ENCODE results near the gene C1QL4.
A peak's percentile ranks its signal among the peaks of the same experiment; 100 is the strongest.
"Not testable (repeated sequence)": the region's sequence is repeated elsewhere in the genome, so short reads cannot be mapped to it uniquely, and the experiment has no call there.

Gene C1QL4

GRCh38 chr12:49336645-49337584 is at the start of gene C1QL4:
TSS of gene C1QL4 (minus strand) at chr12:49337188. CDS start at chr12:49336477, 711 bp downstream.
- DNase-seq, result peak; percentile 78

DNA sequence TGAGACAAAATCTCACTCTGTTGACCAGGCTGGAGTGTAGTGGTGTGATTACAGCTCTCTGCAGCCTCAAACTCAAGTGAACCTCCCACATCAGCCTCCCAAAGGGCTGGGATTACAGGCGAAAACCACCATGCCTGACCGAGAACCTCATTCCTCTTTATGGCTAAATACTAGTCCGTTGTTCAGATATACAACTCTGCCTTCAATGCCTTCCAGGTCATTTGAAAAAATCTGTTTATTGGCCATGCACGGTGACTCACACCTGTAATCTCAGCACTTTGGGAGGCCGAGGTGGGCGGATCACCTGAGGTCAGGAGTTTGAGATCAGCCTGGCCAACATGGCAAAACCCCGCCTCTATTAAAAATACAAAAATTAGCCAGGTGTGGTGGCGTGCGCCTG is 43.2 kb upstream of the C1QL4 start:
- DNase-seq, result not testable (repeated sequence)

DNA sequence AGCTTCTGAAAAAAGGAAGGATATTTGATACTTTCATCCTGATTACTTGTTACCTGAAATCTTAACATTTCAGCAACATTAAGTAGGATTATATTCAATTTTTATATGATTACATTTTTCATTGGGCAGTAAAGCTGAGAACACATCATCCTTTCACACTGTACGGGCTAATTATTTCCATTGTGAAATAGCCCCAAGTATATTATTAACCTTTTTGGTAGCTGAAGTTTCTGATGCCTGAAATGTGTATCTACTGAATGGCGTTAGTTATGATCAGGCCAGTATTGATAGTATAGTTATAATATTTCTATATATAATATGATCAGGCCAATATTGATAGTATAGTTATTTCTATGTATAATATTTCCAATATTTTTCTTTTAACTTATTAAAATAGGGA is 40.4 kb upstream of the C1QL4 start:
- DNase-seq, result no peak

DNA sequence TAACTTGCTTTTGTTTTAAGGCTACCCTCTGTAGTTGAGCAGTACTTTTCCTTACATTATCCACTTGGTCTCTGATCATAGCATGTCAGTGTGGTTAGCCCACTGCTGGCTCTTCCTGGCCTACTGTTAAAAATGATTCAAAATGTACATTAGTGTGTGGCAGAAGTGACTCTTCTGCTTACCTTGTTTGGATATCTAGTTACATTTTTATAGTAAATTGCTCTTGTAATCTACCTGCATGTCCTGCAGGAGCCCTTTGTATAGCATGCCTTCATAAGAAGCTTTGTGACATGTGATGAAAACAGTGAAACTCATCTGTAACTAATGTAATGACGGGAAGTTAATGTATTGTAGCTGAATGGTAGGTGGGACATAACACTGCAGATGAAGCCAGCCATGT is 38.4 kb upstream of the C1QL4 start:
- no peak for DNase-seq

DNA sequence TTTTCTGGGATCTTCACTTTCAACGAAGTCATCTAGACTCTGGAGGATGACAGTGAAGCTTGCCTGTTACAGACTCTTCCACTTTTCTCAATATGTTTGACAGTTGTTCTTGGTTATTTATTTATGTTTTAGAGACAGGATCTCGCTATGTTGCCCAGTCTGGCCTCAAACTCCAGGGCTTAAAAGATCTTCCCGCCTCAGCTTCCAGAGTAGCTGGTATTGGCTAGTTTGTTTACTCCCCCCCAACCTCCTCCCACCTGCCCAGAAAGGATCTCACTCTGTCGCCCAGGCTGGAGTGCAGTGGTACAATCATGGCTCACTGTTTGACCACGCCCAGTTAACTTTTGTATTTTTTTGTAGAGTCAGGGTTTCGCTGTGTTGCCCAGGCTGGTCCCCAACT is 33.6 kb upstream of the C1QL4 start:
- no peak for DNase-seq

- no peak for DNase-seq
Measured at GRCh38 chr12:49369411-49370145, 32.6 kb upstream of the C1QL4 start.

DNA sequence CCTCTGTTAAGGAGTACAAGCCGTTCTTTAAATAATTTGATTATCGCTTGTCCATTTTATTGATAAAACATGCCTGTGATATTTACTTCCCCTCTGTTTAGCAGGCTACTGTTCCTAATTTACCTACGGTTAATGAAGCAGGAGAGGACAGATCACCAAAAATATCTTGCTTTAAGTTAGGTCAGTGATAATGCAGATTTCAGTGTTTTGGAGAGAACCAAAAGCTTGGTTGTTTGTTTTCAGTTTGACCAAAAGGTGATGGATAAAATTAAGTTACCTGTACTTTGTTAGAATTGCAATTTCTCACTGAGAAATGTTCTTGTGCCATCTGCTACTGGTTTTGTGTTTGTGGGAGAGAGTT is 31.2 kb upstream of the C1QL4 start:
- no peak for DNase-seq

DNA sequence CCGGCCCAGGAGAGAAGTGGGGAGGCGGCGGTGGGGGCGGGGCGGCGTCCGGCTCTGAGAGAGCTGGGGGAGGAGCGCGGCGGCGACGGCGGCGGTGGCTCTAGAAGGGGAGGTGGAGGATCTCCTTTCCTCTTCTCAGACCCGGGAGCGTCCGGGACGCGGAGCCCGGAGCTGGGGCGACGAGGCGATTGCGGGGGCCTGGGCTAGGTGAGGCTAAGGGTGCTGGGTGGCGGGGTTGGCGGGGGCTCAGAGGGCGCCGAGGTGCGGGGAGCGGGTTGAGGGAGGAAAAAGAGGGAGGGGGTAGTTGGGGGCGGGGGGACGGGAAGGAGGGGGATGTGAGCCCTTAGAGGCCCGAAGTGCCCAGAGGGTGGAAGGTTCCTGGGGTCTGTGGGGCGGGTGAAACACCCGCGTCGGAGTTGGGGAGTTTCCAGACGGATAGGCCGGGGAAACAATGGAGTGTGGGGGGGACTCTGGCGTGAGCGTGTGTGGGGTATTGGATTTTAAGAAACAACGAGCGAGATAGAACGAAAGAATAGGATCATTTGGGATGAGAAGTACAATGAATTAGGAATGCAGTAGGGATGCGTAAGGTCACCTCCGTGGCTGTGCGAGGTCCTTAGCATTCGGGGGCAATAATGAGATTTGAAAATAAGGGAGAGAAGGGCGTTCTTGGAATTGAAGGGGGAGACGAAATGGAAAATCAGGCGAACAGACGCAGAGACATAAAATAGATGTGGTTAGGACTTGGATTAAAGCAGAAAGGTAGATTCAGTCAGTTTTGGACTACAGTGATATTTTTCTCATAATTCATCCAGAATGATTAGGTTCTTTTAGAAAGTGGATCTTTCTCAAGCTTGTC is 30.6 kb upstream of the C1QL4 start, which contains the start of gene SPATS2:
TSS of gene SPATS2 (plus strand) at position 82 of the 859 bp plus-strand sequence. CDS start 93,551 bp downstream, outside the sequence.
- DNase-seq, result no peak

GRCh38 chr12:49366652-49367380 is 29.8 kb upstream of the C1QL4 start:
- peak; percentile 88 for DNase-seq

GRCh38 chr12:49366096-49366651 is 29.2 kb upstream of the C1QL4 start:
- DNase-seq, result no peak

- DNase-seq, result no peak
Measured at GRCh38 chr12:49365542-49365941, 28.6 kb upstream of the C1QL4 start.

DNA sequence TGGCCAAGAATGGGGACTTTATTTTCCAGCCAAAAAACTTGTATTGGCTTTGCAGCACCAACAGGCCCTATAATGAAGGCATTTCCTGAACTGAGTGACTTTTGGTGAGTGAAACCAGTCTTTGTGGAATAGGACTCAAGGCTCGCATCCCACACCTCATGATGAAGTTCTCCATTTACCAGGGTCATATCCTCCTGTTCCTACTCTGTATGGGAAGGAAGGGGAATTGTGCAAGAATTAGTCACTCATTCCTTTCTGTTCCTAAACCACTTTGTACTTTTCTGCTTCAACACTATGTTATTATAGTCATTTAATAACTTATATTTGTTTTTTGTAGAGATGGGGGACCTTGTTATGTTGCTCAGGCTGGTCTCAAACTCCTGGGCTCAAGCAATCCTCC is 28.0 kb upstream of the C1QL4 start:
- DNase-seq, result no peak

DNA sequence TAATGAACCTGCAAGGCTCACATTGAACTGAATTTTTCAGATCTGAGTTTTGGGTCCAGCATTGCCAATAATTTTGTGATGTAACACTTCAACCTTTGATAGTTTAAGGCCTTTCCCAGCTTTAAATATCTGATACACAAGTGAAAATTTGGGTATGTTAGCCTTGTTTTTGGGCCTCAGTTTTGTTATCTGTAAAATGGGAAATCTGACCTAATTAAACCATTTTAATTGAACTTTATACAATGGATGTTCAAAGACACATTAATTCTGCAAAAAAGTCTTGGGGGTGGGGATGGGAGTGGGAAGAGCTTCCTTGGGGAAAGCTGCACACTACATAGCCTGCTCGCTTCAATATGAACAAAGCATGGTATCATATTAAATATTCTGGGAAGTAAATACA is 25.1 kb upstream of the C1QL4 start:
- DNase-seq, result no peak

GRCh38 chr12:49359671-49360070 is 22.7 kb upstream of the C1QL4 start:
- no peak for DNase-seq

DNA sequence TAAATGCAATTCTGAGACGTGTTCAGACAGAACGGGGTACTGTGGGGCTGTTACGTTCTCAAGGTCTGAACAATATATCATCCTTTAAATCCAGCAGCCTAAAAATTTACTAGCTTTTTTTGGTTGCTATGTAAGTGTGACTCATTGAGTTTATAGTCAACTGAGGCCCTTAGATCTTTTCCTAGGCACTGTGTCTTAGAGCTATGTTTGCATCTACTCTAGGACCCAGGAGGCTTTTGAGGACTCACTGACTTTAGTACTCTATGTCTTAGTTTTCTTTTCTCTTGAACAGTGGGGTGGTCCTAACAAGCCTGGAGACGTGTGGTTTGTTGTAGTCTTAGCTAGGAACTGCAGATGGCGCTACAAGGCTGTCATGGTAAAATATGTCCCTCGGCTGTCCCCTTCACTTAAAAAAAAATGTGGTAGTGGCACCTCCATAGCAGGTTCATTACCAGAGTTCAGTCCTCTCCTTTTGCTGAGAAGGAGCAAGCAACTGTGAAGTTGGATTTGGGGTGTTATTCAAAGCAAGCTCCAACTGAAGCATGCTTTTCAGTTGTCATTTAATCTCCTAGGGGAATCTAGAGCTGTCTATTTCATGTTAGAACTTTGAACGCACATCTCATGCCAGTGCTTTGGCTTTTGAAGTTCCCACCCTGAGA is 21.6 kb upstream of the C1QL4 start:
- peak; percentile 64 for DNase-seq

DNA sequence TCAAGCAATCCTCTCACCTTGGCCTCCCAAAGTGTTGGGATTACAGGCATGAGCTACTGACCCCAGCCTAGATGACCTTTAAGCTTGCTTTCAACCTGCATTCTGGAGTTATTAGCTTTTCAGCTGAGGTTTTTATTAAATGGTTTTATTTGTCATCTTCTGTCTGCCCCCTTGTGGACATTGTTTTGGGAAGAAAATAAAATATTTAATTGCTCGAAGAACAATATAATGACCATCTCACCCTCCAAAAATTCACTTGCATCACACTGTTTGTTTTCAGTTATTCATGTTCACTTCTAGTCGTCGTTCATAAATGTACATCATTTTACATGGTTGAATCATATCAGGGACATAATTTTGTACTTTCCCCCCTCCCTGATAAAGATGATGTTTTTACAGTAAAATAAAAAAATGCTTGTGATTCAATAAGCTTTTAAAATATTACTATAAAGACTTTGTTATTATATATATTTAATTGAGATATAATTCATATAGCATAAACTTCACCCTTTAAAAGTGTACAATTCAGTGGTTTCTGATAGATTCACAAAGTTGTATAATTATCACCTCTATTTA is 20.2 kb upstream of the C1QL4 start:
- no peak for DNase-seq

DNA sequence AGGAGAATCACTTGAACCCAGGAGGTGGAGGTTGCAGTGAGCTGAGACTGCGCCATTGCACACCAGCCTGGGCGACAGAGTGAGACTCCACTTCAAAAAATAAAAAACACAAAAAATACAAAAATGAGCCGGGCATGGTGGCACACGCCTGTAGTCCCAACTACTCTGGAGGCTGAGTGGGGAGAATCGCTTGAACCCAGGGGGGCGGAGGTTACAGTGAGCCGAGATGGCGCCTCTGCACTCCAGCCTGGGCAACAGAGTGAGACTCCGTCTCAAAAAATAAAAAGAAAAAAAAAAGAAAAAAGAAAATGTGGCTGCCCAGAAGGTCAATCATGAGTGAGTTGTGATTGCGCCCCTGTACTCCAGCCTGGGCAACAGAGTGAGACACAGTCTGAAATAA is 18.9 kb upstream of the C1QL4 start:
- no peak for DNase-seq

DNA sequence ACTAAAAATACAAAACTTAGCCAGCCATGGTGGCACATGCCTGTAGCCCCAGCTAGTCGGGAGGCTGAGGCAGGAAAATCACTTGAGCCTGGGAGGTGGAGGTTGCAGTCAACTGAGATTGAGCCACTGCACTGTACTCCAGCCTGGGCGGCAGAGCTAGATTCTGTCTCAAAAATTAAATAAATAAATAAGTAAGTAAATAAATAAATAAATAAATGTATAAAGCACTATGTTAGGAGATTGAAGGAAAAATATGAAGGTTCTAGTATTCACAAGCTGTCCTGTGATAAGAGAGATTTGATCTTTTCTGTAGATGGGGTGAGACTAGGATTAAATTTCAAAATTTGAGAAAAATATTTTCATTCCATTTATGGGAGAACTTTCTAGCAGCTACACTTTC is 15.4 kb upstream of the C1QL4 start:
- DNase-seq, result no peak

DNA sequence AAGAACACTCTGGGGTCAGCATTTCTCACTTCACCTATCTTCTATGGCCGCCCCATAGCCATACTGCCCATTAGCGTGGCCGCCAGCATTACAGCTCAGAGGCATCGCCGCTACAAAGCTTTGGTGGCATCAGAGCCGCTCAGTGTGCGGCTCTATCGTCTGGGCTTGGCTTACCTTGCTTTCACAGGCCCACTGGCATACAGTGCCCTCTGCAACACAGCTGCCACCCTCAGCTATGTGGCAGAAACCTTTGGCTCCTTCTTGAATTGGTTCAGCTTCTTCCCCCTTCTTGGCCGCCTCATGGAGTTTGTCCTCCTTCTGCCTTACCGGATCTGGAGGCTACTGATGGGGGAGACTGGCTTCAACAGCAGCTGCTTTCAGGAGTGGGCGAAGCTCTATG is 12.3 kb upstream of the C1QL4 start:
- no peak for DNase-seq

DNA sequence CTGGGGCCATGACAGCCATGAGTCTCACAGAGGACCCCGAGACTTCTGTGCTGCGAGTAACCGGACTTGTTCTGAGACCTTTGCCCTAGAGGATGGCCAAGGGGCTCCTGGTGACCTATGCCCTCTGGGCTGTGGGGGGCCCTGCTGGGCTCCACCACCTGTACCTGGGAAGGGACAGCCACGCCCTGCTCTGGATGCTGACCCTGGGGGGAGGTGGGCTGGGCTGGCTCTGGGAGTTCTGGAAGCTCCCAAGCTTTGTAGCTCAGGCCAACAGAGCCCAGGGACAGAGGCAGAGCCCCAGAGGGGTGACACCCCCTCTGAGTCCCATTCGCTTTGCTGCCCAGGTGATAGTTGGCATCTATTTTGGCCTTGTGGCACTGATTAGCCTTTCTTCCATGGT is 11.8 kb upstream of the C1QL4 start:
- DNase-seq, result no peak

All from NCI-H1436 (cell line).